OCI-LY1 (cell line): Measurements from ENCODE around the gene UBE2R2.

ENCODE experiments used
- EZH2 ChIP-seq: fragments of 200-600 bp; sonication (generic), shearing (Covaris generic); IDR thresholded peaks from 2 replicates; pipeline ENCODE4 v1.8.0; 2017; ENCODE audit warnings: borderline replicate concordance, mixed run types, mild to moderate bottlenecking, antibody characterized with exemption, low read length, moderate library complexity, mixed read lengths
- TF ChIP-seq, protein P1 (sequence below): fragments of 200-600 bp; sonication (generic), shearing (Covaris generic); IDR thresholded peaks from 2 replicates; pipeline ENCODE4 v1.5.1; 2017; ENCODE audit warnings: mild to moderate bottlenecking, antibody characterized with exemption, low read length, moderate library complexity, mixed read lengths

DNA sequence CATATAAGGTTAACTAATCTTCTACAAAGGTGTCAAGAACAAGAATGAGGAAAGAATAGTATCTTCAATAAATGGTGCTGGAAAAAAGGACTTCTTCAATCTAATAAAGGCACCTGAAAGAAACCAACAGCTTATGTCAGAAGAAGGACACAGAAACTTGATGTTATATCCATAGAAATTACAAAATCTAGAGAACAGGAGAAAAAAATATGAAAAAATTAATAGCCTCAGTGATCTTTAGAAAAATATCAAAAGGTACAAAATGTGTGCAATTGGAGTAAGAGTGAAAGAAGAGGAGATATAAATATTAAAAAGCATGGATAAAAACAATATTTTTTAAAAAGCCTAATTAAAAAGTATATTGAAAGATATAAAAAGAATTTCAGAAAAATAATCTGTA, 40.4 kb upstream of the UBE2R2 start:
- TF ChIP-seq, protein P1, sequence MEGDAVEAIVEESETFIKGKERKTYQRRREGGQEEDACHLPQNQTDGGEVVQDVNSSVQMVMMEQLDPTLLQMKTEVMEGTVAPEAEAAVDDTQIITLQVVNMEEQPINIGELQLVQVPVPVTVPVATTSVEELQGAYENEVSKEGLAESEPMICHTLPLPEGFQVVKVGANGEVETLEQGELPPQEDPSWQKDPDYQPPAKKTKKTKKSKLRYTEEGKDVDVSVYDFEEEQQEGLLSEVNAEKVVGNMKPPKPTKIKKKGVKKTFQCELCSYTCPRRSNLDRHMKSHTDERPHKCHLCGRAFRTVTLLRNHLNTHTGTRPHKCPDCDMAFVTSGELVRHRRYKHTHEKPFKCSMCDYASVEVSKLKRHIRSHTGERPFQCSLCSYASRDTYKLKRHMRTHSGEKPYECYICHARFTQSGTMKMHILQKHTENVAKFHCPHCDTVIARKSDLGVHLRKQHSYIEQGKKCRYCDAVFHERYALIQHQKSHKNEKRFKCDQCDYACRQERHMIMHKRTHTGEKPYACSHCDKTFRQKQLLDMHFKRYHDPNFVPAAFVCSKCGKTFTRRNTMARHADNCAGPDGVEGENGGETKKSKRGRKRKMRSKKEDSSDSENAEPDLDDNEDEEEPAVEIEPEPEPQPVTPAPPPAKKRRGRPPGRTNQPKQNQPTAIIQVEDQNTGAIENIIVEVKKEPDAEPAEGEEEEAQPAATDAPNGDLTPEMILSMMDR, result no peak
- TF ChIP-seq EZH2, result no peak
